ENCODE data around the gene FNDC3B.

DNA sequence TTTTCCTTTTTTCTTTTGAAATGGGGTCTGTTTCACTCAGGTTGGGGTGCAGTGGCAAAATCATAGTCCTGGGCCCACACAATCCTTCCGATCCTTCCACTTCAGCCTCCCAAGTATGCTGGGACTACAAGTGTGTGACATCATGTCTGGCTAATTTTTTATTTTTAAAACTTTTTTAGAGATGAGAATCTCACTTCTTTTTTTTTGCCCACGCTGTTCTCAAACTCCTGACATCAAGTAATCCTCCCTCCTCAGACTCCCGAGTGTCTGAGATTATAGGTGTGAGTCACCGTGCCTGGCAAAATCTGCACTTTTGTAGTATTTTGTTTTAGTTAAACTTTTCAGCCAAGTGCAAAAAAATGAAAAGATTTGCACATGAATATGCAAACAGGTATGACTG, 171.0 kb downstream of the FNDC3B start:
- TF ChIP-seq CTCF (IDR thresholded peaks at IDR 0.05) (no peak), EZH2phosphoT487 (IDR thresholded peaks at IDR 0.05) (no peak), EZH2 (IDR thresholded peaks at IDR 0.05) (no peak)

Data from neural progenitor cell (in vitro differentiated cells).